GM19324 (cell line): ENCODE results near the gene PANK4.

Experiments
- ATAC-seq: cut with Tn5 transposase; IDR thresholded peaks from one replicate; pipeline ENCODE4 v1.9.1; 2021; ENCODE audit warnings: mild to moderate bottlenecking, moderate library complexity; ENCODE audit not compliant: unreplicated experiment, low FRiP score

Gene PANK4

GRCh38 chr1:2532485-2533160 lies 6.2 kb upstream of the PANK4 start:
- no peak for ATAC-seq

DNA sequence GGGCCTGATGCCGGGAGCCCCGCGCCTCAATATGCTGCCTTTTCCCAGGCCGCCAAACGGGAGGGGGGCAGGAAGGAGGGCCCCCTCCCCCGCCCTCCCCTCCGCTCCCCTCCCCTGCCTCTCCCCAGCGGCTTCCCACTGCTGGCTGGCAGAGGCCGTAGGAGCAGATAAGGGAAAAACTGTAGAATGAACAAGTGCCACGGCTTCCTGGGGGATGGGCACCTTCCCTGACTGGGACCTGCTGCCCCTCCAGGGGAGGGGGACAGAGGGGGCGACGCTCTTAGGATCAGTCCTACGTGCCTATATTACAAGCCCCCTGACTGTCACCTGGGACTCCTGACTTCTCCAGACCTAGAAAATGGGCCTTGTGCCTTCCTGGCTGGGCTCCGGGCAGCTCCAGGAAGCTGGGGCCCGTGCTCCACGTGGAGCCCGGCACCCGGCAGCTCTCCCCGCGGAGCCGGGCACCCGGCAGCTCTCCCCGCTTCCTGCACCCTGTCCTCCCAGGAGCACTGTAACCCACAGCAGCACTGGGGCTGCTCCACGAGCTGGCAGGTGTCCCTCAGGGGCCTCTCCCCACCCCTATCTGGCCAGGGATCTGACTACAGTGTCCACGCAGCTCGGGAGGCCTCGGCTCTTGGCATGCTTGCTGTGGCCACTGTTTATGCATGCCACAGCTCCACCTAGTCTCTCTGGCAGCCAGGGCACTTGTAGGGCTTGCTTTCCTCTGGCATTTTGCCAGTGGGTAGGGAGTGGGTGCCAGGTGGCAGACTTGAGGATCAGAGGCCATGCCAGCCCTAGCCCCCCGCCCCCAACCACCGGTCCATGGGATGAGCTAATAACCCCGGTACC lies 4.3 kb upstream of the PANK4 start:
- no peak for ATAC-seq

DNA sequence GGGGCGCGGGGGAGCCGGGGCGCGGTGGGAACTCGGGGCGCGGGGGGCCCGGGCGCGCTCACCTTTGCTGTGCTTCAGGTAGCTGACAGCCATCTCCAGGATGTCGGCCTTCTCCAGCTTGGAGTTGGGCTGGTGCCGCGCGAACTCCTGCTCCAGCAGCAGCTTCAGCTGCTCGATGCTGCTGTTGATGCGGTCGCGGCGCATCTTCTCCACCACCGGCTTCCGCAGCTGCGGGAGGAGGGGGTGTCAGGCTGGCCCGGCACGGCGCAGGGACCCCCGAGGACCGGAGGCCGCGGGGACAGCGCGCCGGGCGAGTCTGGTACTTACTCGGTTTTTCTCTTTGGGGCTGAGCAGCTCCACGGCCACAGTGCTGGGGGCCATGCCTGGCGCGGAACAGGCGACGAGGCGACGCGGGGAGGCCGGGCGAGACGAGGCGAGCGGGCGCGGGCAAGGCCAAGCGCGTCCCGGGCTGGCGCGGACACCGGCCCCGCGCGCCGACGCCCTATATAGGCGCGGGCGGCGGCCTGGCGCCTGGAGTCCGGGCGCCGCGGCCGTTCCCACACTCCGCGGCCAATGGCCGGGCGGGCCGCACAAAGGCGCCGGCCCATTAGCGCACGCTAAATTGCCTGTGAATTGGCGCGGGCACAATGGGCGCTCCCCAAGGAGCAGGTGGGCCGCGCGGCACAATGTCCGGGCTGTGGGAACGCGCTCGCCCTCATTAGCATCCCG lies 3.6 kb upstream of the PANK4 start, which contains the start of gene HES5:
HES5 (minus strand) TSS at position 480 of the 729 bp plus-strand sequence; CDS start at position 381, 99 bp downstream.
- ATAC-seq, result no peak

- ATAC-seq, result no peak
Observed at GRCh38 chr1:2528966-2529783, 2.8 kb upstream of the PANK4 start.

DNA sequence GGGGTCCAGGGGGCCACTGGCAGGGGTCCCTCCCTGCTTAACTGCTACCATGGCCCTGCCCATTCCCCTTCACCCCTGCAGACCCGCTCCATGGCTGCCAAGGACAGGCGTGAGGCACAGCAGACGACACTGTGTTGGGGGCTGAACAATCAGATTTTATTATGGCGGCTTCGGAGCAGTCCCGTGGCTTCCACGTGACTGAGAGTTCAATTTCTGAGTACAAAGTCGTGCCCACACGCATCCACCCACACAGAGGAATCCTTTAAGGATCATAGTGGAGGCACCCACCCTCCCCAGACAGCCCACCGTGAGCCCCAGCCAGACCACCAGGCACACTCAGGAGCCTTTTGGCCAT lies 2.2 kb upstream of the PANK4 start:
- no peak for ATAC-seq

DNA sequence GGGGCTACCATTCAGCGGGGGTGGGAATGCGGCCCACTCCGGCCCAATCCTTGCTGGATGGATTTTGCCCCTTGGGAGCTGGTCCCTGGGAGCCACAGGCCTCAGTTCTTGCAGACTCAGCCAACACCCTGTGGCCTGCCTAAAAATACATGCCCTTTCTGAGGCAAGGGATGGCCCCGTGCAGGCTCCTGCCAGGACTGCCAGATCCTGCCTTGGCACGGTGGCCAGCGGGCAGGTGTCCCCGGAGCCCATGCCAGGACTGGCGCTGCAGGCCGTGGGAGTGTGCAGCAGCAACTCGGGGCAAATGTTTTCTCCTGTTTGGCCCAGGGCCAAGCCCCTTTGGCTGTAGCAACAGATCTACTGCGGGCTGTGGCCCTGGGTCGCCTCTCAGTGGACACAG lies 1.6 kb upstream of the PANK4 start:
- ATAC-seq, result no peak

GRCh38 chr1:2527556-2527860 lies 1.1 kb upstream of the PANK4 start:
- ATAC-seq, result no peak

GRCh38 chr1:2526824-2527555 lies 594 bp upstream of the PANK4 start:
- ATAC-seq, result peak; percentile 14

DNA sequence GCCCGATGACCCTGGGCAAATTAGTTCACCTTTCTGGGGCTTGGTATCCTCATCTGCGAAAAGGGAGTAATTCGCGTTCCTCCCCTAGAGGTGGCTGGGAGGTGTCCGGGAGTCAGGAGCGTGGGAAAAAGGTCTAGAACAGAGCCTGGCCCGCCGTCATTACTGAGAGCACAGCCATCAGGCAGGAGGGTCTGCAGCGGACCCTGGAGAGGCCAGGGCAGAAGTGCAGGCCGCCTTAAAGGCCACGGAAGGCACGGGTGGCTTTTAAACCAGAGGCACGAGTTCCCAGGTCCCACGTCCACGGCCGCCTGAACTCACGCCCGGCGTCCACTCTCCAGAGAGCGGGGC lies 850 bp downstream of the PANK4 start:
- no peak for ATAC-seq

- no peak for ATAC-seq
Observed at GRCh38 chr1:2523891-2524609, 2.3 kb downstream of the PANK4 start.

GRCh38 chr1:2523191-2523890 lies 3.1 kb downstream of the PANK4 start:
- ATAC-seq, result no peak

- ATAC-seq, result no peak
Observed at GRCh38 chr1:2522230-2522629, 4.2 kb downstream of the PANK4 start.

- ATAC-seq, result no peak
Observed at GRCh38 chr1:2520806-2521205, 5.6 kb downstream of the PANK4 start.

DNA sequence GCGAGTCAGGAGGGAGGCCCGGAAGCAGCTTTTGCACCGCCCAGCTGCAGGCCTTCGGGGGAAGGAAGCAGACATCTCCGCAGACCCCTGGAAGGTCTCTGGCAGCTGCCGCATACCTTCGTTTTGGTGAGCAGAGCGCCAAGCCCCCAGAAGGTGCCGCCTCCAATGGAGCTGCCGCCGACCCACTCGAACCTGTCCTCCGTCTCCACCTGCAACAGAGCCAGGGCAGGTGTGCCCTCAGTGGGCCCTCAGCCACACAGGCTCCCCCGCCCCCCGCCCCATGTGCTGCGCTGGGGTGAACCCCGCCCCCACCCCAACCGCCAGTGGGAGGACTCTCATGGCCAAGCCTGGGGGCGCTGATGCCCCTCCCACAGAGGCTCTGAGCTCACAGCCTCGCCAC lies 6.2 kb downstream of the PANK4 start:
- ATAC-seq, result no peak

DNA sequence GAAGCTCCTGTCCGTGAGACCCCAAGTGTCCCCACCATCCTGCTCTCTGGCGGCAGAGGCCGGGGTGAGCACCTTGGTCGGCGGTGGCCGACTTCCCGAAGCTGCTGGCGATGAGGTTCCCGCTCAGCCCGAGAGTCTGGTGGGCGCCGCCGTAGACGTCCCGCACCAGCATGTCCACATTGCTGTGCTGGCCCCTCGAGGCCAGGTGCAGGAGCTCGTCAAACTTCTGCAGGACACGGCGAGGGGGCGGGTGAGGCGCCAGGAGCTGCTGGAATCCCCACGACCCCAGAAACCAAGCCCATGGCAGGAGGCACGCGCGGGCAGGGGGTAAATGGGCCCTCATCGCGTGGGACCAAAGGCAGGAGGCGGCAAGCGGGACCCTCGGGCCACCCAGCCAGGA lies 6.7 kb downstream of the PANK4 start:
- no peak for ATAC-seq

DNA sequence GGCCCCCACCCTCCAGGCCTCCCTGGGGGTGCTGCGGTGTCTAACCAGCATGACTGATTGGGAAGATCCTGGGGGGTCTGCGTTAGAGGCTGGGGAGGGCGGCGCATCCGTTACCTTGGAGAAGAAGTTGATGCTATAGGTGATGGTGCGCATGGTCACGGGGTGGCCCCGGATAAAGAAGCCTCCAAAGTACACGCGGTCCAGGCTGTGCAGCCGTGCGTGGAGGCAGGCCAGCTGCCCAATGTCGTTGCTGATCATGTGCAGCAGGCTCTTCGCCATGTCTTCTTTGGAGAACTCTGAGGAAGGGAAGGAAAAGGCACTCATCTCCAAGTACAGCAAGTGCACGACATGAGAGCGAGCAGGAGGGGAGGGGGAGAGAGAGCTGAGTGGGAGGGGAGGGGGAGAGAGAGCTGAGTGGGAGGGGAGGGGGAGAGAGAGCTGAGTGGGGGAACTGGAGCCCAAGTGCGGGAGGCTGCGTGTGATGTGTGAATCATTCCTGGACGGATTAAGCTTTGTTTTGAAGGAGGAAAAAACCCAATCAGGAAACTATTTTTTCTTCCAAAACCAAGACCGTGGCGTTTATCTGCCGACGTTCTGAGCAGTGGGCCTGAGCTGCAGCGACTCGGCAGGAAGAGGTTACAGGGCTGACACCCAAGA lies 7.2 kb downstream of the PANK4 start:
- no peak for ATAC-seq

GRCh38 chr1:2518528-2518927 lies 7.9 kb downstream of the PANK4 start:
- ATAC-seq, result no peak

- ATAC-seq, result no peak
Observed at GRCh38 chr1:2517966-2518365, 8.4 kb downstream of the PANK4 start.
